CD14-positive monocyte (primary cell): ENCODE results near the gene CELSR3. TPM values are rescaled to one million over a fixed set of nuclear protein-coding genes. Genes with fewer than 3 reads are reported as not detected.

Experiments used
- DNase-seq, 3 donors: peaks; one replicate each; pipeline ENCODE4 v3.0.0-alpha.2; 2011 to 2022
- H2AFZ ChIP-seq: 2 replicates; pipeline ENCODE4 v1.6.0; 2012; ENCODE audit warnings: mild to moderate bottlenecking, low read depth, low read length, inconsistent platforms; ENCODE audit not compliant: insufficient read depth, poor library complexity, severe bottlenecking
- H3K27ac ChIP-seq, 2 donors: 1 replicate in 1 of 2; 2 replicates in 1 of 2; pipeline ENCODE4 v1.5.1; 2012 to 2013; ENCODE audit warnings: low read length in 2 of 2, control low read depth in 1 of 2, inconsistent platforms in 1 of 2, low read depth in 1 of 2, mild to moderate bottlenecking in 1 of 2
- H3K27me3 ChIP-seq, 2 donors: one replicate each; pipeline versions ENCODE4 v1.6.0 to v1.6.1; 2011 to 2013; ENCODE audit warnings: low read length in 2 of 2; ENCODE audit not compliant: control insufficient read depth in 2 of 2, insufficient read depth in 2 of 2
- H3K36me3 ChIP-seq, 2 donors: replicated peaks in 1 of 2; 1 replicate in 1 of 2; 2 replicates in 1 of 2; pipeline versions ENCODE4 v1.5.1 to v1.6.1; 2012 to 2013; ENCODE audit warnings: low read length in 2 of 2, control low read depth in 1 of 2, inconsistent platforms in 1 of 2, mild to moderate bottlenecking in 1 of 2; ENCODE audit not compliant: insufficient read depth in 2 of 2, control insufficient read depth in 1 of 2
- H3K4me1 ChIP-seq, 2 donors: 1 replicate in 1 of 2; 2 replicates in 1 of 2; pipeline versions ENCODE4 v1.5.1 to v1.6.1; 2012 to 2013; ENCODE audit warnings: low read length in 2 of 2, control low read depth in 1 of 2, inconsistent platforms in 1 of 2, mild to moderate bottlenecking in 1 of 2, moderate library complexity in 1 of 2; ENCODE audit not compliant: insufficient read depth in 2 of 2, control insufficient read depth in 1 of 2
- H3K4me2 ChIP-seq: replicated peaks from 2 replicates; pipeline ENCODE3; 2012; ENCODE audit warnings: low read length, moderate library complexity, mild to moderate bottlenecking; ENCODE audit not compliant: poor library complexity, severe bottlenecking; ENCODE audit errors: extremely low read depth
- H3K4me3 ChIP-seq, 3 experiments: fragments of 200-600 bp in 1 of 3; sonication (generic) in 1 of 3; replicated peaks in 1 of 3; 1 replicate in 2 of 3; 2 replicates in 1 of 3; pipeline ENCODE4 v1.5.1; 2011 to 2013; ENCODE audit warnings: low read length in 3 of 3, mild to moderate bottlenecking in 3 of 3, control low read depth in 2 of 3, low read depth in 2 of 3, inconsistent platforms in 1 of 3, moderate library complexity in 1 of 3
- H3K79me2 ChIP-seq: 2 replicates; pipeline ENCODE4 v1.6.0; 2012; ENCODE audit warnings: mild to moderate bottlenecking, control low read depth, inconsistent platforms, low read length, moderate library complexity; ENCODE audit not compliant: insufficient read depth
- H3K9ac ChIP-seq: 2 replicates; pipeline ENCODE4 v1.6.0; 2017; ENCODE audit warnings: low read length, mild to moderate bottlenecking; ENCODE audit not compliant: insufficient read depth, poor library complexity, severe bottlenecking
- H3K9me3 ChIP-seq, 2 donors: replicated peaks in 1 of 2; 1 replicate in 1 of 2; 2 replicates in 1 of 2; pipeline versions ENCODE4 v1.5.1 to v1.6.1; 2012 to 2013; ENCODE audit warnings: low read length in 2 of 2, control low read depth in 1 of 2; ENCODE audit not compliant: control insufficient read depth in 1 of 2, insufficient read depth in 1 of 2
- H4K20me1 ChIP-seq: 2 replicates; pipeline ENCODE4 v1.6.0; 2012; ENCODE audit warnings: mild to moderate bottlenecking, low read length, control low read depth, moderate library complexity; ENCODE audit not compliant: insufficient read depth
- H3K27ac Mint-ChIP-seq, 7 donors: one replicate each; pipeline ENCODE4 v1.8.0; 2020; ENCODE audit warnings: mild to moderate bottlenecking in 7 of 7, mixed read lengths in 7 of 7, moderate library complexity in 6 of 7, inconsistent platforms in 2 of 7
- H3K27me3 Mint-ChIP-seq, 3 donors: one replicate each; pipeline ENCODE4 v1.8.0; 2021 to 2022; ENCODE audit warnings: low read depth in 3 of 3, mild to moderate bottlenecking in 3 of 3, mixed read lengths in 3 of 3, moderate library complexity in 3 of 3, inconsistent platforms in 1 of 3
- H3K36me3 Mint-ChIP-seq, 2 donors: one replicate each; pipeline ENCODE4 v1.8.0; 2020; ENCODE audit warnings: mixed read lengths in 2 of 2, inconsistent platforms in 1 of 2, mild to moderate bottlenecking in 1 of 2
- H3K4me1 Mint-ChIP-seq: one replicate; pipeline ENCODE4 v1.8.0; 2020; ENCODE audit warnings: mild to moderate bottlenecking, mixed read lengths
- H3K4me3 Mint-ChIP-seq, 2 donors: one replicate each; pipeline ENCODE4 v1.8.0; 2020; ENCODE audit warnings: mild to moderate bottlenecking in 2 of 2, mixed read lengths in 2 of 2, moderate library complexity in 1 of 2
- H3K9me3 Mint-ChIP-seq, 7 donors: one replicate each; pipeline ENCODE4 v1.8.0; 2020 to 2022; ENCODE audit warnings: mixed read lengths in 7 of 7, mild to moderate bottlenecking in 6 of 7, moderate library complexity in 6 of 7, inconsistent platforms in 2 of 7
- CTCF ChIP-seq: fragments of 200-600 bp; IDR thresholded peaks from one replicate; pipeline ENCODE4 v1.8.0; 2022; ENCODE audit warnings: antibody characterized with exemption, mild to moderate bottlenecking
- WGBS: methylation state at CpG from one replicate; pipeline ENCODE4 v1.1.5; 2013; ENCODE audit warnings: missing lambda C conversion rate; ENCODE audit not compliant: insufficient coverage; 5-methylcytosine and 5-hydroxymethylcytosine counted together
- intact Hi-C, 2 donors: fragments of 100-400 bp; cut with micrococcal nuclease; formaldehyde crosslinking; loops; one replicate each; pipeline versions ENCODE4 v1.15.0 to v1.15.1; 2023
- polyA plus RNA-seq, 3 donors: library from polyadenylated mRNA; depleted of rRNA in 1 of 3; unstranded in 2 of 3; stranded (reverse) in 1 of 3; fragments of 300-500 nt in 2 of 3; fragments of >200 nt in 1 of 3; fragmentation: Illumina TruSeq in 2 of 3; gene quantifications; 1 replicate in 2 of 3; 2 replicates in 1 of 3; pipeline ENCODE4 v1.2.3, GENCODE V29; 2012 to 2021

CELSR3 gene
- polyA plus RNA-seq, 3 donors, result 0.95 TPM; not detected in 2

GRCh38 chr3:48647714-48648113, 15.0 kb downstream of the CELSR3 start:
- intact Hi-C loops, result no loop called here
- Histone ChIP-seq H3K27me3 (no peaks in the 10 kb centered on the region), H2AFZ (no peak overlapping the region), H3K79me2 (no peaks in the 10 kb centered on the region), H3K36me3 (no peaks in the 10 kb centered on the region), H3K27ac (no peak overlapping the region), H3K4me3 (no peak overlapping the region), H3K9ac (no peak overlapping the region), H3K9me3 (no peaks in the 10 kb centered on the region), H3K4me1 (no peaks in the 10 kb centered on the region), H3K4me2 (no peak overlapping the region), H4K20me1 (no peaks in the 10 kb centered on the region)
- H3K4me1 Mint-ChIP-seq, result no peaks in the 10 kb centered on the region
- peaks cover 0 to 3% (median 0%) of the 10 kb centered on the region in 3 donors for H3K27me3 Mint-ChIP-seq
- no peaks in the 10 kb centered on the region for H3K9me3 Mint-ChIP-seq
- no peak for DNase-seq
- WGBS, result 93% methylated on average over 7 of the region's 9 CpGs
- TF ChIP-seq CTCF, result no peak
- H3K27ac Mint-ChIP-seq, result no peak overlapping the region
- no peaks in the 10 kb centered on the region for H3K36me3 Mint-ChIP-seq
- no peak overlapping the region for H3K4me3 Mint-ChIP-seq

- Mint-ChIP-seq H3K36me3 (no peaks in the 10 kb centered on the region), H3K27ac (peak overlapping the region in 2 of 7 donors; percentile 35 to 71), H3K27me3 (peaks cover 0 to 6% (median 0%) of the 10 kb centered on the region in 3 donors)
Measured at GRCh38 chr3:48644898-48645760, 17.6 kb downstream of the CELSR3 start.

More at GRCh38 chr3:48644898-48645760, 17.6 kb downstream of the CELSR3 start:
- Histone ChIP-seq H3K27me3 (no peaks in the 10 kb centered on the region), H3K4me3 (no peak overlapping the region), H3K4me1 (no peaks in the 10 kb centered on the region), H3K79me2 (no peaks in the 10 kb centered on the region), H3K27ac (no peak overlapping the region), H3K36me3 (no peaks in the 10 kb centered on the region), H3K4me2 (no peak overlapping the region), H3K9ac (no peak overlapping the region), H2AFZ (no peak overlapping the region), H4K20me1 (no peaks in the 10 kb centered on the region), H3K9me3 (no peaks in the 10 kb centered on the region)
- Mint-ChIP-seq H3K9me3 (no peaks in the 10 kb centered on the region), H3K4me3 (no peak overlapping the region), H3K4me1 (no peaks in the 10 kb centered on the region)
- 93% methylated on average over 13 of the region's 22 CpGs for WGBS
- DNase-seq, result no peak
- TF ChIP-seq CTCF, result no peak
- intact Hi-C loops, result no loop called here
